Prostate gland (tissue), 2 donors: Measurements from ENCODE around the gene IFIH1. TPM values are rescaled to one million over a fixed set of nuclear protein-coding genes. Genes with fewer than 3 reads are reported as not detected.

Experiments used
- DNase-seq: peaks from one replicate; pipeline ENCODE4 v3.0.0-alpha.2; 2019; ENCODE audit warnings: low spot score
- H3K27ac ChIP-seq, 2 donors: fragments of 200-600 bp; sonication (generic); 2 replicates each; pipeline ENCODE4 v1.5.1; 2017 to 2019
- H3K27me3 ChIP-seq: fragments of 200-600 bp; sonication (generic); replicated peaks from 2 replicates; pipeline ENCODE4 v1.5.1; 2019; ENCODE audit not compliant: insufficient read depth
- H3K36me3 ChIP-seq, 2 donors: fragments of 200-600 bp; sonication (generic); 1 replicate in 1 of 2; 2 replicates in 1 of 2; pipeline versions ENCODE4 v1.5.1 to v1.8.1; 2017 to 2019
- H3K4me1 ChIP-seq: fragments of 200-600 bp; sonication (generic); replicated peaks from 2 replicates; pipeline ENCODE4 v1.5.1; 2019
- H3K4me3 ChIP-seq, 2 donors: fragments of 200-600 bp; sonication (generic); 2 replicates each; pipeline ENCODE4 v1.5.1; 2017 to 2019
- H3K9me3 ChIP-seq: fragments of 200-600 bp; sonication (generic); 2 replicates; pipeline ENCODE4 v1.5.1; 2017
- POLR2A ChIP-seq: fragments of 450-650 bp; IDR thresholded peaks from one replicate; pipeline ENCODE4 v1.6.1; 2016; ENCODE audit warnings: antibody characterized with exemption, mild to moderate bottlenecking
- POLR2AphosphoS5 ChIP-seq: sonication (generic); formaldehyde crosslinking; IDR thresholded peaks from one replicate; pipeline ENCODE4 v1.6.1; 2017; ENCODE audit warnings: antibody characterized with exemption
- WGBS: methylation state at CpG from one replicate; pipeline ENCODE4 v1.1.5; 2018; 5-methylcytosine and 5-hydroxymethylcytosine counted together
- intact Hi-C: fragments of 100-400 bp; cut with DNase I; formaldehyde crosslinking; loops from one replicate; pipeline ENCODE4 v1.14.2; 2022
- total RNA-seq, 2 donors: library from RNA; depleted of rRNA; stranded (reverse); fragments of >200 nt; gene quantifications; one replicate each; pipeline ENCODE4 v1.1.0, GENCODE V29; 2016
- TF ChIP-seq, protein P1 (sequence below), 4 experiments: fragments of 200-600 bp in 2 of 4; fragments of 450-650 bp in 2 of 4; sonication (generic) in 2 of 4; IDR thresholded peaks; 1 replicate in 3 of 4; 2 replicates in 1 of 4; pipeline ENCODE4 v1.5.1; 2016 to 2019; ENCODE audit warnings: antibody characterized with exemption in 4 of 4, mild to moderate bottlenecking in 2 of 4, moderate library complexity in 2 of 4

The IFIH1 gene
- 10 to 100 TPM; 13.1 to 14.7 TPM for total RNA-seq

DNA sequence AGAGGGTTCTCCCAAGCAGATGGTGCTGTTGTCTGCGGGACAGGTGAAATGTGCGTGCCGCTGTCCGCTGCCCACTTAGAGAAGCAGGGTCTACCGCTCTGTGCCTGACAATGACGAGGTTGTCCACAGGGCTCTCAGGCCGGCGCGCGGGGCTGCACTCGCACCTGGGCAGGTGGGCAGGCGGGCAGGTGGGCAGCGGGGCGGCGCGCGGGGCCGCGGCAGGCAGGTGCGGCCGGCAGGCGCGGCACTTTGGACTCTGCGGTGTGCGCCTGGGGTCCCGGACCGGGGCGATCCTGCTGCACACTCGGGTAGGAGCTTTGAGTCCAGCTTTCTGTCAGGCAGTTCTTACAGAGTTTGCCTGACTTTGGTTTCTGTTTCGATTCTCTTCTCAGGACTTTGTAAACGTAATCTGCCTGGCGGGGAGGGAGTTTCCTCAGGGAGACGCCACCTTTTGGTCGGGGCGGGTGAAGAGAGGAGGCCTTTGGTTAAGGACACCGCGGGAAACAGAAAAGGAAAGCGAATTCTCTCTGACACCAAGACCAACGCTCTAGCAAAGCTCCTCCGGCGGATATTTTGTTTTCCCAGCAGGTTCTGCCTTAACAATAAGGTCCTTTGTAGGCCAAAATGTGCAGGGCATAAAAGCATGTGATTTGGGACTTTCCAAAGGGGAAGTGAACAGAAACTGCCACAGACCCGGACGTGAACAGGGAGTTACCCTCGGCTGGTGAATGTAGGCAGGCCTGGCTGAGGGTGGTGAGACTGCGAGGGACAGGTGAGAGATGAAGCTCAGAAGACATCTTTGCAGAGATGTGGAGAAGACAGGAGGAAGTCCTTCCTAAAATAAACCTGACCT, at the start of gene IFIH1:
IFIH1 (minus strand) TSS at position 357 of the 853 bp plus-strand sequence. CDS start 377 bp downstream, outside the sequence.
- TF ChIP-seq, protein P1, sequence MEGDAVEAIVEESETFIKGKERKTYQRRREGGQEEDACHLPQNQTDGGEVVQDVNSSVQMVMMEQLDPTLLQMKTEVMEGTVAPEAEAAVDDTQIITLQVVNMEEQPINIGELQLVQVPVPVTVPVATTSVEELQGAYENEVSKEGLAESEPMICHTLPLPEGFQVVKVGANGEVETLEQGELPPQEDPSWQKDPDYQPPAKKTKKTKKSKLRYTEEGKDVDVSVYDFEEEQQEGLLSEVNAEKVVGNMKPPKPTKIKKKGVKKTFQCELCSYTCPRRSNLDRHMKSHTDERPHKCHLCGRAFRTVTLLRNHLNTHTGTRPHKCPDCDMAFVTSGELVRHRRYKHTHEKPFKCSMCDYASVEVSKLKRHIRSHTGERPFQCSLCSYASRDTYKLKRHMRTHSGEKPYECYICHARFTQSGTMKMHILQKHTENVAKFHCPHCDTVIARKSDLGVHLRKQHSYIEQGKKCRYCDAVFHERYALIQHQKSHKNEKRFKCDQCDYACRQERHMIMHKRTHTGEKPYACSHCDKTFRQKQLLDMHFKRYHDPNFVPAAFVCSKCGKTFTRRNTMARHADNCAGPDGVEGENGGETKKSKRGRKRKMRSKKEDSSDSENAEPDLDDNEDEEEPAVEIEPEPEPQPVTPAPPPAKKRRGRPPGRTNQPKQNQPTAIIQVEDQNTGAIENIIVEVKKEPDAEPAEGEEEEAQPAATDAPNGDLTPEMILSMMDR (IDR thresholded peaks at IDR 0.05): peak in 3 of 4 experiments; percentile 22 to 40 (median 36)
- TF ChIP-seq POLR2AphosphoS5: peak; percentile 77
- peak; percentile 38 for TF ChIP-seq POLR2A
- WGBS: 1% methylated on average over 30 of the region's 45 CpGs
- no peaks in the 10 kb centered on the region for H3K9me3 ChIP-seq
- H3K4me3 ChIP-seq: peak within 1 kb of the TSS; percentile 62 to 80
- H3K27me3 ChIP-seq: no peaks in the 10 kb centered on the region
- H3K27ac ChIP-seq: peak within 1 kb of the TSS; percentile 86 to 96
- H3K4me1 ChIP-seq: no peaks in the 10 kb centered on the region
- DNase-seq: peak; percentile 88
- intact Hi-C loops: no loop called here
- no peaks in the 10 kb centered on the region for H3K36me3 ChIP-seq

GRCh38 chr2:162365392-162365791, 46.9 kb upstream of the IFIH1 start:
- no peak overlapping the region for H3K4me3 ChIP-seq
- no peaks in the 10 kb centered on the region for H3K4me1 ChIP-seq
- no peak overlapping the region for H3K27ac ChIP-seq
- no peak for DNase-seq
- no peaks in the 10 kb centered on the region for H3K27me3 ChIP-seq
- intact Hi-C loops: no loop called here
- 90% methylated on average over 2 of the region's 2 CpGs for WGBS
- H3K9me3 ChIP-seq: no peaks in the 10 kb centered on the region
- no peaks in the 10 kb centered on the region for H3K36me3 ChIP-seq
- no peak for TF ChIP-seq POLR2A
- TF ChIP-seq, protein P1 (IDR thresholded peaks at IDR 0.05): no peak
- no peak for TF ChIP-seq POLR2AphosphoS5

DNA sequence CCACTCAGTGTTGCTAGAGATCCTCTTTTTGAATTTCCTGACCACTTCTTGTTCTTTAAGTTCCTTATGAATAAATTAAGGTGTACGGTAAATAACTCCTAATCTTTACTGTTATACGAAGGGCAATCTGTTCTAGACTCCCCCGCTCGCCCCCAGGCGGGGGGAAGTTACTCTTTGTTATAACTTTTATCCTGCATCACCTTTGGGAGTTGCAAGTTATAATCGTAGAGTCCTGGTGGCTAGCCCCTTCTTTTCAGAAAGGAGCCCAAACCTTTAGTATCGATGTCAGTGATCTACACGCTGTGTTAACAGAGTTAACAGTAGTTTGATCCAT, 26.1 kb upstream of the IFIH1 start:
- no peaks in the 10 kb centered on the region for H3K27me3 ChIP-seq
- H3K9me3 ChIP-seq: no peaks in the 10 kb centered on the region
- 8% methylated on average over 8 of the region's 8 CpGs for WGBS
- peak overlapping the region; percentile 56 to 74 for H3K4me3 ChIP-seq
- H3K36me3 ChIP-seq: no peaks in the 10 kb centered on the region
- no peak for DNase-seq
- H3K27ac ChIP-seq: peak overlapping the region; percentile 72 to 73
- no peaks in the 10 kb centered on the region for H3K4me1 ChIP-seq
- no peak for TF ChIP-seq POLR2AphosphoS5
- TF ChIP-seq POLR2A: no peak
- TF ChIP-seq, protein P1 (IDR thresholded peaks at IDR 0.05): no peak
- intact Hi-C loops: no loop called here

DNA sequence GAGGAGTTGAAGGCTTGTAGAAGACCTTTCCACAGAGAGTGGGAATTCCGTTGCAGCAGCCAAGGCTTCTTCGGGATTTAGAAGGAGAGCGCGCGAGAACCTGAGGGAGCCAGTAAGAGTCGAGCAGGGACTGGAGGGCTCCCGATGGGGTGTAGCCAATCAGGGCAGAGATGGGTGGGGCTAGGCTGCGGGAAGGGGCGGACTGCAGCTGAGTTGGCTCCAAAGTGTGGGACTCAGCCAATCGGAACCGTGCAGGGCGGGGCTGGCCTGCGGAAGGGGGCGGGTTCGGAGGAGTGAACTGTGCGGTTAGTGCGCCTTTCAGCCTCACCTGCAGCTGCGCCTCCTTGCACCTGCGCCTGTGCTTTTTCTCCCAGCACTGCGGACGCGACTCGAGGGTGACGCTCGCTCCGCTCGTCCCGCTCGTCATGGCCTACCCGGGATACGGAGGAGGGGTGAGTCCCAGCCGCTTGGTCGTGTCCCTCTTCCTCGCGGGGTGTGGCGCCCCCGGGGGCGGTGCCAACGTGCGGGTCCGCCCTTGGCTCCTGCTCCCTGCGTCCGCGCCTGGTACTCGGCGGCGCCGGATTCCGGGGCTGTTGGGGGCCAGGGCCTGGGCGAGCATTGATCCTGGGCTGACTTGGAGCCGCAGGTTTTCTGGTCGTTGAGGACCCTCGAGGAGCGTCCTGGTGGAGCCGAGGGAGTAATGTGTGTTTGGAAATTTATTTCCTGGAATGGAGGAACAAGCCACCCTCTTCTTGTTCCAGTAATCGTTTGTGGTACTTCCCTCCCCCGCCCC, 25.5 kb upstream of the IFIH1 start, which contains the start of gene GCA:
GCA (plus strand) TSS at position 309 of the 793 bp plus-strand sequence; CDS start at position 426, 117 bp downstream.
- WGBS: under 1% methylated on average over 56 of the region's 57 CpGs
- intact Hi-C loops: no loop called here
- Histone ChIP-seq H3K4me1 (no peaks in the 10 kb centered on the region), H3K9me3 (no peaks in the 10 kb centered on the region), H3K27me3 (no peaks in the 10 kb centered on the region), H3K27ac (peak within 1 kb of the TSS; percentile 72 to 73), H3K4me3 (peak within 1 kb of the TSS; percentile 56 to 74), H3K36me3 (no peaks in the 10 kb centered on the region)
- TF ChIP-seq POLR2A (peak; percentile 50), POLR2AphosphoS5 (peak; percentile 80)
- TF ChIP-seq, protein P1 (IDR thresholded peaks at IDR 0.05): peak in 2 of 4 experiments; percentile 27 to 32
- peak; percentile 98 for DNase-seq
